Measurements from ENCODE around the gene FOXE1.

DNA sequence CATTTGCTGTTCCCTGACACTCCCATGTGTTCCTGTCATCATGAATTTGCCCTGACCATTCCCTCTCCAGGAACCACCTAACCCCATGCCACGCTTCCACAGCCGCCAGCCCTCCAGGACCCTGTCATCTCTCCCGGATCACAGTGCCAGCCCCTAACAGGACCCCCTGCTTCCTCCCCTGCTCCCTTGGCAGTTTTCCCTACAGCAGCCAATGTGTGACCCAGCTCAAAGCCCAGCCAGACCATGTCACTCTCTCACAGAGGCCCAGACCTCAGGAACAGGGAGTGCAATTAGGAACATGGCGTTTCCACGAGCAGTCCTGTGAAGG, 8.1 kb downstream of the FOXE1 start:
- TF ChIP-seq, protein P1, sequence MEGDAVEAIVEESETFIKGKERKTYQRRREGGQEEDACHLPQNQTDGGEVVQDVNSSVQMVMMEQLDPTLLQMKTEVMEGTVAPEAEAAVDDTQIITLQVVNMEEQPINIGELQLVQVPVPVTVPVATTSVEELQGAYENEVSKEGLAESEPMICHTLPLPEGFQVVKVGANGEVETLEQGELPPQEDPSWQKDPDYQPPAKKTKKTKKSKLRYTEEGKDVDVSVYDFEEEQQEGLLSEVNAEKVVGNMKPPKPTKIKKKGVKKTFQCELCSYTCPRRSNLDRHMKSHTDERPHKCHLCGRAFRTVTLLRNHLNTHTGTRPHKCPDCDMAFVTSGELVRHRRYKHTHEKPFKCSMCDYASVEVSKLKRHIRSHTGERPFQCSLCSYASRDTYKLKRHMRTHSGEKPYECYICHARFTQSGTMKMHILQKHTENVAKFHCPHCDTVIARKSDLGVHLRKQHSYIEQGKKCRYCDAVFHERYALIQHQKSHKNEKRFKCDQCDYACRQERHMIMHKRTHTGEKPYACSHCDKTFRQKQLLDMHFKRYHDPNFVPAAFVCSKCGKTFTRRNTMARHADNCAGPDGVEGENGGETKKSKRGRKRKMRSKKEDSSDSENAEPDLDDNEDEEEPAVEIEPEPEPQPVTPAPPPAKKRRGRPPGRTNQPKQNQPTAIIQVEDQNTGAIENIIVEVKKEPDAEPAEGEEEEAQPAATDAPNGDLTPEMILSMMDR (IDR thresholded peaks at IDR 0.05; ENCODE audit: low read depth, low read length, missing input control): no peak
- TF ChIP-seq EGR1 (IDR thresholded peaks at IDR 0.05; ENCODE audit: low read depth in 2 of 2): no peak
- TF ChIP-seq TAF1 (conservative IDR thresholded peaks at IDR 0.05): no peak
- TF ChIP-seq GABPA (IDR thresholded peaks at IDR 0.05 in 1 of 2, conservative IDR thresholded peaks at IDR 0.05 in 1 of 2): no peak
- no peak for TF ChIP-seq HNF4A (conservative IDR thresholded peaks at IDR 0.05)
- no peak for TF ChIP-seq FOXA1 (IDR thresholded peaks at IDR 0.05)
- no peak for TF ChIP-seq FOXA2 (IDR thresholded peaks at IDR 0.05)
- TF ChIP-seq YY1 (IDR thresholded peaks at IDR 0.05): no peak
- no peak for TF ChIP-seq REST (IDR thresholded peaks at IDR 0.05)
- TF ChIP-seq MAX (IDR thresholded peaks at IDR 0.05): no peak
- no peak for TF ChIP-seq ATF3 (IDR thresholded peaks at IDR 0.05)
- no peak for TF ChIP-seq SP1 (IDR thresholded peaks at IDR 0.05)

Data from liver (tissue), 3 donors.